Anterior cingulate cortex (tissue), 58 donors: Measurements from ENCODE around the gene PLA2G15.
"Not testable (repeated sequence)": the region's sequence is repeated elsewhere in the genome, so short reads cannot be mapped to it uniquely, and the experiment has no call there.

Experiments
- DNase-seq, 58 donors: peaks; one replicate each; lab custom pipeline; 2025; lab: John Stamatoyannopoulos, UW

PLA2G15 gene

GRCh38 chr16:68273896-68274295 is 28.7 kb downstream of the PLA2G15 start:
- no peak for DNase-seq

- DNase-seq, result no peak
These were observed 29.3 kb downstream of the PLA2G15 start for GRCh38 chr16:68274441-68274840.

GRCh38 chr16:68275611-68276191 is 30.5 kb downstream of the PLA2G15 start:
- DNase-seq, result no peak

GRCh38 chr16:68276223-68276622 is 31.1 kb downstream of the PLA2G15 start:
- no peak for DNase-seq

- DNase-seq, result no peak
These were observed 34.8 kb downstream of the PLA2G15 start for GRCh38 chr16:68279726-68280558.

- no peak for DNase-seq
These were observed 36.3 kb downstream of the PLA2G15 start for GRCh38 chr16:68281368-68282063.

GRCh38 chr16:68282064-68282452 is 36.9 kb downstream of the PLA2G15 start:
- DNase-seq, result no peak

GRCh38 chr16:68283346-68283745 is 38.2 kb downstream of the PLA2G15 start:
- DNase-seq, result no peak

GRCh38 chr16:68283801-68284598 is 38.8 kb downstream of the PLA2G15 start:
- DNase-seq, result no peak

GRCh38 chr16:68284847-68285246 is 39.7 kb downstream of the PLA2G15 start:
- DNase-seq, result no peak

- no peak for DNase-seq
These were observed 40.5 kb downstream of the PLA2G15 start for GRCh38 chr16:68285683-68286082.

GRCh38 chr16:68286153-68287074 is 41.2 kb downstream of the PLA2G15 start:
- no peak for DNase-seq

GRCh38 chr16:68287276-68288251 is 42.4 kb downstream of the PLA2G15 start:
- no peak for DNase-seq

- DNase-seq, result no peak
These were observed 43.1 kb downstream of the PLA2G15 start for GRCh38 chr16:68288252-68288650.

- DNase-seq, result not testable (repeated sequence)
These were observed 43.6 kb downstream of the PLA2G15 start for GRCh38 chr16:68288796-68289195.

GRCh38 chr16:68289202-68289601 is 44.0 kb downstream of the PLA2G15 start:
- no peak for DNase-seq

GRCh38 chr16:68289621-68290329 is 44.6 kb downstream of the PLA2G15 start:
- no peak for DNase-seq

- DNase-seq, result no peak
These were observed 45.3 kb downstream of the PLA2G15 start for GRCh38 chr16:68290450-68290849.
